ENCODE measurements around the gene PCP2. TPM values are rescaled to one million over a fixed set of nuclear protein-coding genes. Genes with fewer than 3 reads are reported as not detected.

Gene PCP2
- total and polyA plus RNA-seq, 2 of the 13 experiments (the other 11 are each of a cell fraction or from before 2014, with no cell fraction given), result 0.62 TPM; not detected in 1

- no peak for TF ChIP-seq POGK (CRISPR knock-in tag; conservative IDR thresholded peaks at IDR 0.05)
- TF ChIP-seq GFI1 (CRISPR knock-in tag; IDR thresholded peaks at IDR 0.05; ENCODE audit: borderline replicate concordance), result no peak
- TF ChIP-seq HCFC1 (IDR thresholded peaks at IDR 0.05; ENCODE audit: low read depth, low read length), result peak; percentile 66
- TF ChIP-seq ETV5 (CRISPR knock-in tag; IDR thresholded peaks at IDR 0.05; ENCODE audit: borderline replicate concordance), result peak; percentile 81; the same call in 1 of the 2 replicates
- peak; percentile 67; the same call in 1 of the 2 replicates for TF ChIP-seq ZNF788 (CRISPR knock-in tag; IDR thresholded peaks at IDR 0.05; ENCODE audit: borderline replicate concordance)
- no peak for TF ChIP-seq SMARCC2 (IDR thresholded peaks at IDR 0.05)
- no peak for TF ChIP-seq CC2D1A (CRISPR knock-in tag; IDR thresholded peaks at IDR 0.05)
- no peak for TF ChIP-seq ZNF773 (CRISPR knock-in tag; IDR thresholded peaks at IDR 0.05; ENCODE audit: borderline replicate concordance)
- peak; percentile 13; the same call in 1 of the 2 replicates for TF ChIP-seq ZNF331 (CRISPR knock-in tag; IDR thresholded peaks at IDR 0.05)
- TF ChIP-seq ZSCAN20 (CRISPR knock-in tag; IDR thresholded peaks at IDR 0.05; ENCODE audit: borderline replicate concordance), result no peak
- TF ChIP-seq ZNF407 (CRISPR knock-in tag; IDR thresholded peaks at IDR 0.05; ENCODE audit: not compliant biosample characterization), result no peak
- TF ChIP-seq ZNF138 (CRISPR knock-in tag; IDR thresholded peaks at IDR 0.05; ENCODE audit: low read depth), result no peak
- TF ChIP-seq RELA (CRISPR knock-in tag; IDR thresholded peaks at IDR 0.05), result no peak
- no peak for TF ChIP-seq U2AF2 (IDR thresholded peaks at IDR 0.05; ENCODE audit: low read depth, low read length)
- TF ChIP-seq MYC (CRISPR knock-in tag; IDR thresholded peaks at IDR 0.05; ENCODE audit: borderline replicate concordance), result 0 out of 2 replicates have a peak, but pooled peaks have one; percentile 35
- TF ChIP-seq MXI1 (IDR thresholded peaks at IDR 0.05; ENCODE audit: borderline replicate concordance, low read depth, low read length), result peak; percentile 65; the same call in 1 of the 3 replicates
- TF ChIP-seq ZNF33B (CRISPR knock-in tag; IDR thresholded peaks at IDR 0.05), result no peak
- no peak for TF ChIP-seq ZNF121 (CRISPR knock-in tag; IDR thresholded peaks at IDR 0.05)
Observed at GRCh38 chr19:7629347-7630054, 4.0 kb downstream of the PCP2 start, which contains the start of the genes PET100 and XAB2 (continued).
